8988T (cell line): ENCODE results near the gene METTL26.

Experiments used
- DNase-seq: peaks from one replicate; pipeline ENCODE4 v3.0.0; 2011

The METTL26 gene

DNA sequence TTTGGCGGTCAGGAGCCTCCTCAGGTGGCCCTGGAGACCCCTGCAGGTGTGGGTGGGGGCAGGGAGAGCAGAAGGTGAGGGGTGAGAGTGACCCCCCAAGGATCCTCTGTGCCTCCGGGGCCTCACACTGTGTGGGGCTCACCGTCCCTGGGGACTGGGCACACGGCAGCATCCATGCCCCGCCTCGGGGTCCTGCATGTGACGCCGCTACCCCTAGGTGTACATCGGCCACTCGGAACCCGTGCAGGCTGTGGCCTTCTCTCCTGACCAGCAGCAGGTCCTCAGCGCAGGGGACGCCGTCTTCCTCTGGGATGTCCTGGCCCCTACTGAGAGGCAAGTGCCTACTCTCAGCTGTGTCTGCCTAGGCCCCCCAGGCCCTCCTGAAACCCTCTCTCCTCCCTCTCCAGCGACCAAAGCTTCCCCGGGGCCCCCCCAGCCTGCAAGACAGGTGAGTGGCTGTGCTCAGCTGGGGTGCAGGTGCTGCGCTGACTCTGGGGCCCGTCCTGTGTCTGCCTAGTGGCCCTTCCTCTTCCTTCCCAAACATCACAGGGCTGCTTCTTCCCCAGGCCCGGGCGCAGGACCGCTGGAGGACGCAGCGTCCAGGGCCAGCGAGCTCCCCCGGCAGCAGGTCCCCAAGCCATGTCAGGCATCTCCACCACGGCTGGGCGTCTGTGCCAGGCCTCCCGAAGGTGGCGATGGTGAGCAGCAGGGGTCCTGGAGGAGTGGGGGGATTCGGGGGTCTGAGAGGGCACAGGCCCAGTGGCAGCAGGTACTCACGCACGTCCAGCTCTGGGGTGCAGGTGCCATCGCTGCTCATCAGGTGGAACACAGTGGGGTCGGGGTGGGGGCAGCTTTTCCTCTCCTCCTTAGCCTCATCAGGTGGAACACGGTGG lies 22.8 kb upstream of the METTL26 start:
- DNase-seq: no peak

DNA sequence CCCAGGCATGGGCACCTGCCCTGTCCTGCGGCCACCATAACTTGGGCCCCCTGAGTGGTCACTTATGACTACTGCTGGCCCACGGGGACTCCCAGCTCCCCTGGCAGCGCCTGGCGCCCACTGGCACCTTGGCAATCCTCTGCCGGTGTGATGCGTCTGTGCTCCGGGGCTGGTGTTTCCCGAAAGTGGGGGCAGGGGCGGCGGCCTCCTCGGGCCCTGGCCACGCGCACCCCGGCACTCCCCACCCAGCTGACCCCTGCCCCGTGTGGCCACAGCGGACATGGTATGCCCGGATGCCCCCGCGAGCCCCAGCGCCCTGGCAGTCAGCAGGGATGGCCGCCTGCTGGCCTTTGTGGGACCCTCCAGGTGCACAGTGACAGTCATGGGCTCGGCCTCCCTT lies 21.4 kb upstream of the METTL26 start:
- DNase-seq: no peak

GRCh38 chr16:654034-654433 lies 17.9 kb upstream of the METTL26 start:
- no peak for DNase-seq

DNA sequence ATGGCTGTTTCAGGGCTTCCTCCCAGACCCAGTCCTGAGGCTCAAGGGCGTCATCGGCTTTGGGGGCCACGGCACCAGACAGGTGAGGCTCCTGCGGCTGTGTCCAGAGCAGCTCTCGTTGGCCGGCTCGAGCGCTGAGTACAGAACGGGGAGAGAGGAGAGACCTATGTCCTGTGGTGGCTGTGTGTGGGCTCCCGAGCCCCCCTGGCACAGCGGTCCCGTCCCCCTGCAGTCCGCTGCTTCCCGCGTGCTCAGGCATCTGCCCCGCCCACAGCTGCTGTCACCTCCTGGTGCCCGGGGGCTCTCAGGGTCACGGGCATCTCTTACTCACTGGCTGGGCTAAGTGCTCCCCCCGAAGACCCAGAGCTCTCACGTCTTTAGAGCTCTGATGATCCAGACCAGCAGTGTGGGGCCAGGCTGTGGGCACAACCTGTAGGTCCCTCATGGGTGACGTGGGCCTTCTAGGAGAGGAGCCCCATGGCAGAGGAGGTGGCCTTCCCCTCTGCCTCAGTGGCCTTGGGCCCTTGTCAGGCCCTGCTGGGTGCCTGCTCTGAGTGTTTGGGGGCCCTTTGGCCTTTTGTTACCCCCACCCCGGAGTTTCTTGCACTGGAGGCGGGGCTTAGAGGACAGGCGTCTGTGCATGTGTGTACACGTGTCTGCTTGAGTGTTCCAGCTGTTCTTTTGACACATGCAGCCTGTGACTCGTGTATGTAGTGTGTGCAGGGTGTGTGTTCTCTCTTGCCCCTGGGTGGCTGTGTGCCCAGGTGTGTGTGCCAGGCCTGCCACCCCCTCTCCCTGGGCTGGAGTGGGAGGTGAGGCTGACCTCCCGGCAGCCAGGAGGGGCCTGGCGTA lies 16.6 kb upstream of the METTL26 start:
- DNase-seq: no peak

DNA sequence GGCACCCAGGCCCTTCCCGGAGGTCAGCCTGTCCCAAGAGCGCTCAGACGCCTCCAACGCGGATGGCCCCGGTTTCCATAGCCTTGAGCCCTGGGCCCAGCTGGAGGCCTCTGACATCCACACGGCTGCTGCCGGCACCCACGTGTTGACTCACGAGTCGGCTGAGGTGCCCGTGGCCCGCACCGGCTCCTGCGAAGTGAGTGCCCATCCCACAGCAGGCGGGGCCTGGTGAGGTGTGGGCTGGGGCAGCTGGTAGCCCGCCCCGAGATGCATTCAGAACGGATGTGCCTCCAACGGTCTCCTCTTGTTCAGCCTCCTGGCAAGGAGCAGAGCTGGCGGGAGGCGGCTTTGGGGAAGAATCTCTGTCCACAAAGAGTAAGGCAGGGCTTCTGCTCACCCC lies 15.7 kb upstream of the METTL26 start:
- DNase-seq: no peak

GRCh38 chr16:649631-650030 lies 13.5 kb upstream of the METTL26 start:
- no peak for DNase-seq

DNA sequence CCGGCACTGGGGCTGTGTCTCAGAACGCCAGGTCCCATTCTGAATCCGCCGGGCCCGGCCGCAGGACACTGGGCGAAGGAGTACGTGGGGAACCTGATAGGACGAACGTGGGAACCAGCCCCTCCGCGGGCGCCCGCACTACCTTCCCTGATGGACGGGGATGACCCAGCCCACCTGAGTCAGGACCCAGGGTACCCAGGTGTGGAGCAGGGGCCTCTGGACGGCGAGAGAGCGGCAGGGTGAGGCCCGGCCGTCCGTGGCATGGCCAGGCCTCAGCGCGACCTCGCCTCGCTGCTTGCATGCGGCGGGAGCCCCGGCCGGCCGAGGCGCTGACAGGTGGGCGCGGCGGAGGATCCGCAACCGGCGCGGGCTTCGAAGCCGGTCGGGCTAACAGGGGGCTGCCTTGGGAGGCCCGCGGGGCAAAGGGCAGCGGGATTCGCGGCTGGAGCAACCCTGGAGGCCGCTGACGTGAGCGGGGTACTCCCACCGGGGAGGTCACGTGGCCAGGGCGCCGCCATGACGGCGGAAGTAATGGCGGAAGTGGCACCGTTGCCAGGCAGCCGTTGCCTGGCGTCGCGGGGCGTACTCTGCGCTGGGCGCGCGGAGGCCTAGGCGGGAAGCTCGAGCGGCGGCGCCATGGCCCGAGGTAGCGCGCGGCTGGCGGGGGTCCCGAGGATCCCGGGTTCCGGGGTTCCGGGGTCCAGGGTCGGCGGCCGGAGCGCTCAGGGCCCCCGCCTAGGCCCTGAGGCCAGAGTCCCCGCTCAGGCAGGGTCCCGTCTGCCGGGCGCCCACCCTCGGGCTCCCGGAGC lies 12.9 kb upstream of the METTL26 start, which contains the start of gene WDR90:
Gene WDR90 (plus strand): TSS at position 585 of the 809 bp plus-strand sequence. CDS start 52 bp downstream, at position 637.
- DNase-seq: no peak

DNA sequence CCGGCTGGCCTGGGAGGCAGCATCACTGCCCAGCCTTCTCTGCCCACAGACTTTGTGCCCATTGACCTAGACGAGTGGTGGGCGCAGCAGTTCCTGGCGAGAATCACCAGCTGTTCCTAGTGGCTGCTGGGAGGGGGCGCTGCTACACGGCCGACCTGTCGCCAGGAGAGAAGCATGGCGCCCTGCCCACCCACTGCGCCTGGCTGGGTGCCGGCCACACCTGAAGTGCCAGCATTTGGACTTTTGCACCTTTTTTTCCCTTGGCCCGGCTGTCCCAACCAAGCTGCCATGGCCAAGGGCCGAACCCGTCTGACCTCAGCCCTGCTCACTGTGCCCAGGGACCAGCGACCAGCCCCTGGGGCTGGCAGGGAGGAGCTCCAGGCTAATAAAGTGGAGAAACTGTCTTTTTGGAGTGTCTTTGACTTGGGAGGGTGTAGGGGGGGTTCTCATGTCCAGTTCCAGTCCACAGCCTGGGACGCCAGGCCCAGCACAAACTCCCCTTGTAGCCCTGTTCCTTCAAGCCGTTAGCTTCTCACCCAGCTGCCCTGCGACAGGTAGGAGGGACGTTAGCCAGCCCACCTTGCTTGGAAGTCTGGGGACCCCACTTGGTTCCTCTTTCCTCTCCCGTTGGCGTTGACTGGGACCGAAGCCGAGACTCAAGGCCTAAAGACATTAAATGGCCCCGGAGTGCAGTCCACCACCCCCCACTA lies 12.1 kb upstream of the METTL26 start:
- no peak for DNase-seq

GRCh38 chr16:647173-647902 lies 11.2 kb upstream of the METTL26 start:
- DNase-seq: no peak

- DNase-seq: no peak
Measured at GRCh38 chr16:646679-647172, 10.6 kb upstream of the METTL26 start.

GRCh38 chr16:645852-646678 lies 10.0 kb upstream of the METTL26 start:
- no peak for DNase-seq

DNA sequence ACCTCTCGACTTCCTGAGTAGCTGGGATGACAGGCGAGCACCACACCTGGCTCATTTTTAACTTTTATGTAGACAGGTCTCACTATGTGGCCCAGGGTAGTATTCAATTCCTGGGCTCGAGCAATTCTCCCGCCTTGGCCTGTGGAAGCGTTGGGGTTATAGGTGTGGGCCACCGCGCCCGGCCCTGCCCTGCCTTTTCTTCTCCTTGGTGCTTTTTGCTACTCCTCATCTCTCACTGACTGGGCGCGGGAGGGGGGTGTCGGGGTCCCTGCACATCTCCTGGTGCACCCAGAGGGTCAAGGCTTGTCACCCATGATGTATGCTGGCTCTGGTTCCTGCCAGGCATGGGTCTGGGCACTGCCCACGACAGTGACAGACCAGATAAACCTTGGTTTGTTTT lies 8.5 kb upstream of the METTL26 start:
- no peak for DNase-seq

- DNase-seq: no peak
Measured at GRCh38 chr16:643050-643368, 6.9 kb upstream of the METTL26 start.

DNA sequence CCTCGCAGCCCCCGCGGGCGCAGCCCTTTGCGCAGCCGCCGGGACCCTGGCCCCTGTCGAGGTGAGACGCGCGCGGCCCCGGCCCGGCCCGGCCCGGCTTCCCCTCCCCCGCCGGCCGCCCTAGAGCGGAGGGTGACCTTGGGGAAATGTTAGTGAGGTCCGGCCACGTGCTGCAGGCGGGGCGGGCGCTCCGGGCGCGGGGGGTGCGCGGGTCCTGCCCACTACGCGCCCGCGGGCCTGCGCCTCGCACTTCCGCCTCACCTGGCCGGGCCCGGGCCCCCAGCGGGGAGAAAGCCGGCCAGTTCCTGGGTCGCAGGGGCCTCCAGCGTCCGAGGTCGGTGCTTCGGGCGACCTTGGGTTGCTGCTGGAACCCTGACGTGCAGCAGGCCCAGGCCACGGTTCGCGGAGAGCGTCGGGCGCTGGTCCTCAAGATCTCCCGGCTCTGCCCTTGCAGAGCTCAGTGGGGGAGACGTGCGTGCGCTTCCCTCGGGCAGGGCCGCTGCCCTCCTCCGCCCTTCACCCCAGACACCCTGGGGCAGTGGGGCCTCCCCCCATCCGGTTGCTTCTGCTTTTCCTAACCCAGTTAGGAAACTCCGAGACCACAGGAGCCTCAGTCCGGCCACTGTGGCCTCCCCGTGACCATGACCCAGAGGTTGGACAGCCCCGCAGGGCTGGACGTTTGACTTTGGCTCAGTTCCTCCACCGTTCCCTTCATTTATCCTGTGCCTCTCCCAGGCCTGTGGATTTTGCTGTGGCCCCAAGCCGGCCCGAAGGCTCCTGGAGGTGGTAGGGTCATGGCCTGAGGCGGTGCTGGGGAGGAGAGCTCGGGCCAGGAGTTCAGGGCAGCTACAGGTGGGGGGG lies 6.3 kb upstream of the METTL26 start:
- DNase-seq: no peak

- DNase-seq: peak; percentile 96
Measured at GRCh38 chr16:641326-642188, 5.5 kb upstream of the METTL26 start, which contains the start of gene MCRIP2. Gene MCRIP2 (plus strand): TSS chr16:641828. CDS start chr16:641992, 164 bp downstream.

DNA sequence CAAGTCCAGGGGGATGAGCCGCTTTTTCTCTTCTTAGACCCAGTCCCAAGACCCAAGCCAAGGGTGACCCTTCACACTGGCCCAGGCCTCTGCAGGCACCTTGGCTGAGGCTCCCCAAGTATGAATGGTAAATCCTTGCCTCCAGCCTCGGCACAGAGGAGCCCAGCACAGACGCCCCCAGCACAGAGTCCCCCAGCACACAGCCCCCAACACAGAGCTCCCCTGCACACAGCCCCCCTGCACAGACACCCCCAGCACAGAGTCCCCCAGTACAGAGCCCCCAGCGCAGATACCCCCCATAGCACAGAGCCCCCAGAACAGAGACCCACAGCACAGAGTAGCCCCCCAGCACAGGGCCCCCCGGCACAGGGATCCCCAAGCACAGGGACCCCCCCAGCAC lies 4.5 kb upstream of the METTL26 start:
- no peak for DNase-seq

- no peak for DNase-seq
Measured at GRCh38 chr16:638836-639235, 2.7 kb upstream of the METTL26 start.

- no peak for DNase-seq
Measured at GRCh38 chr16:638034-638543, 2.0 kb upstream of the METTL26 start.
